Measurements from ENCODE around the gene EFS. TPM values are rescaled to one million over a fixed set of nuclear protein-coding genes. Genes with fewer than 3 reads are reported as not detected.
"Not testable (repeated sequence)": the region's sequence is repeated elsewhere in the genome, so short reads cannot be mapped to it uniquely, and the experiment has no call there.

Gene EFS
- polyA plus RNA-seq, 1 donor, result 19.0 TPM

DNA sequence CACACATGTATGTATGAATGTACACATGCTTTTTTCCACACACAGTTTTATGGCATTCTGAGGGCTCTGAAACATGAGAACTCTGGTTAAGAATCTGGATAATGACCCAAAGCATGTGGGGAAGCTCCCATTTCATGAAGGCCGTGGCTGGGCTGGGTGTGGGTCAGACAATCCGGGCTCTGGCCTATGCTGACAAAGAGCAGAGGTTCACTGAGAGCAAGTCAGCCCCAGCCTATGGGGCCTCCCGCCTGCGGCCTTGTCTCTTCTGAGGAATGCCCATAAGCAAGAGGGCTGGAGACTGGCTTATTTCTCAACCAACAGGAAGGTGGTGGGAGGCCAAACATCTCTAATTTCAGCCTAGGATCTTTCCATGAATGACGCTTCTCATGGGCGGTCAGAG, 34.6 kb upstream of the EFS start:
- Histone ChIP-seq H3K27ac (ENCODE audit: low read length) (no peak overlapping the region), H3K9me3 (ENCODE audit: control insufficient read depth, low read depth, low read length) (no peaks in the 10 kb centered on the region), H3K4me3 (ENCODE audit: low read length) (no peak overlapping the region), H3K27me3 (ENCODE audit: control insufficient read depth, insufficient read depth, low read length) (peaks cover 3% of the 10 kb centered on the region), H3K36me3 (ENCODE audit: control insufficient read depth, insufficient read depth, low read length) (no peaks in the 10 kb centered on the region), H3K4me1 (ENCODE audit: control insufficient read depth, insufficient read depth, low read length) (no peaks in the 10 kb centered on the region)
- no CpG with 5 or more reads among the region's 6 CpGs for WGBS (ENCODE audit: insufficient coverage, low lambda C conversion rate)
- no peak for DNase-seq

DNA sequence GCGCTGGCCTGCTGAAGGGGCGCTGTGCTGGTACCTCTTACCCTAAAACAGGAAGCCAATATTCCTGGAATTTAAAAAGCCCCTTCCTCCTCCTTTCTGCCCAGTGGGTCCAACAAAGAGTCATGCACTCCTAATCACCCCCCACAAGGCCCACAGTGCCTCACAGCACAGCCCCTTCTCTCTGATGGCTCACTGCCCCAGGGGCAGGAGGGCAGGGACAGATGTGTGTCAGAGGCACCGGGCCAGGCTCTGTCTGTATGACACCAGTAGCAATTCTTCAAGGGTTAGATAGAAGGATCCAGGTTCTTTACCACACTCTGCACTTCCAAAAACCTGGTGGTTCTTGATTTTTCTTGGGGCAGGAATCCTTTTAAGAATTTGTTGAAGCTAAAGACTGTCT, 34.2 kb upstream of the EFS start:
- Histone ChIP-seq H3K4me3 (ENCODE audit: low read length) (no peak overlapping the region), H3K27me3 (ENCODE audit: control insufficient read depth, insufficient read depth, low read length) (peaks cover 3% of the 10 kb centered on the region), H3K9me3 (ENCODE audit: control insufficient read depth, low read depth, low read length) (no peaks in the 10 kb centered on the region), H3K27ac (ENCODE audit: low read length) (no peak overlapping the region), H3K4me1 (ENCODE audit: control insufficient read depth, insufficient read depth, low read length) (no peaks in the 10 kb centered on the region), H3K36me3 (ENCODE audit: control insufficient read depth, insufficient read depth, low read length) (no peaks in the 10 kb centered on the region)
- WGBS (ENCODE audit: insufficient coverage, low lambda C conversion rate), result no CpG with 5 or more reads among the region's 3 CpGs
- DNase-seq, result no peak

DNA sequence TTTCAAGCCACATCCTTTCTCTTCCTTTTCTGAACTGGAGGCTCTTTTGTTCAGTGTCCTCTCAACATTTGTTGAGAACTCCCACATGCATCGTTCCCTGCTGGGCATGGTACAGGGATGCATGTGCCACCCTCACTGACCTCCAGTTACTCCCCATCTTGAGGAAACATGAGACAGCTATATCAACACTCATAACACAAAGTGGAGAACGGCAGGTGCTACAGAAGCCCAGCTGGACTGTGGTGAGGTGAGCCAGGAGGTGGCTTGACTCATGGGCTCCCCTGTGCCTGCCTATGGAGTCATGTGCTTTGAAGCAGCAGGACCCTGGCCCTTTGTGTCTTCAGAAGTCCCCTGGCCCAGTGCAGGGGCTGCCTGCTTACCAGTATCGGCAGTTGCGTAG, 33.4 kb upstream of the EFS start:
- Histone ChIP-seq H3K36me3 (ENCODE audit: control insufficient read depth, insufficient read depth, low read length) (no peaks in the 10 kb centered on the region), H3K4me1 (ENCODE audit: control insufficient read depth, insufficient read depth, low read length) (no peaks in the 10 kb centered on the region), H3K27ac (ENCODE audit: low read length) (no peak overlapping the region), H3K4me3 (ENCODE audit: low read length) (no peak overlapping the region), H3K9me3 (ENCODE audit: control insufficient read depth, low read depth, low read length) (no peaks in the 10 kb centered on the region), H3K27me3 (ENCODE audit: control insufficient read depth, insufficient read depth, low read length) (peaks cover 6% of the 10 kb centered on the region)
- DNase-seq, result no peak
- WGBS (ENCODE audit: insufficient coverage, low lambda C conversion rate), result no CpG with 5 or more reads among the region's 4 CpGs

DNA sequence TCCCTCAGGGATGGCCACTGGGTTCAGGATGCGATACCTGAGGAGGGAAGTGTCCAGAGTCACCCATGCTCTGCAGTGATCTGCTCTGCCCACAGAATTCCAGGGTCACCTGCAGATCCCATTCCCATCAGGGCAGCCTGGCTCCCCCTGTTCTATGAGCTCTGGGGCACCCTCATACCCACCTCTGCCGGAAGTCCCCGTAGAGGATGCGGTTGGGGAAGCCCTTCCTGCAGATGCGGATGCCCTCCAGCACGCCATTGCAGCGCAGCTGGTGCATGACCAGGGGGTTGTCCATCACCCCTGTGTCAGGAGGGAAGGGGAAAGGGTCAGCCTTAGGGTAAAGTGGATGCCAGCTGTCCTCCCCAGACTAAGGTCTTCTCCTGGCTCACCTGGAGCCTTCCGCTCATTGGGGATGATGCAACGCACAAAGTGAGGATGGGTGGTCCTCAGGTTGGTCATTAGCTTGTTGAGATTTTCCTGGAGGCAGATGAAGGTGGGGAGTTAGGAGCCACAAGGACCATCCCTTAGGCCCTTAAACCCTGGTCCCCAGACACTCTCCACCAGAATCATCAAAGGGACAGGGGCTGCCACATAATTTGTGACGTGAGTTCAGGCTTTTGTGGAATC, 31.9 kb upstream of the EFS start:
- no peaks in the 10 kb centered on the region for H3K36me3 ChIP-seq (ENCODE audit: control insufficient read depth, insufficient read depth, low read length)
- peaks cover 3% of the 10 kb centered on the region for H3K27me3 ChIP-seq (ENCODE audit: control insufficient read depth, insufficient read depth, low read length)
- H3K4me1 ChIP-seq (ENCODE audit: control insufficient read depth, insufficient read depth, low read length), result no peaks in the 10 kb centered on the region
- H3K9me3 ChIP-seq (ENCODE audit: control insufficient read depth, low read depth, low read length), result no peaks in the 10 kb centered on the region
- no peak for DNase-seq
- H3K27ac ChIP-seq (ENCODE audit: low read length), result no peak overlapping the region
- no peak overlapping the region for H3K4me3 ChIP-seq (ENCODE audit: low read length)
- no CpG with 5 or more reads among the region's 10 CpGs for WGBS (ENCODE audit: insufficient coverage, low lambda C conversion rate)

DNA sequence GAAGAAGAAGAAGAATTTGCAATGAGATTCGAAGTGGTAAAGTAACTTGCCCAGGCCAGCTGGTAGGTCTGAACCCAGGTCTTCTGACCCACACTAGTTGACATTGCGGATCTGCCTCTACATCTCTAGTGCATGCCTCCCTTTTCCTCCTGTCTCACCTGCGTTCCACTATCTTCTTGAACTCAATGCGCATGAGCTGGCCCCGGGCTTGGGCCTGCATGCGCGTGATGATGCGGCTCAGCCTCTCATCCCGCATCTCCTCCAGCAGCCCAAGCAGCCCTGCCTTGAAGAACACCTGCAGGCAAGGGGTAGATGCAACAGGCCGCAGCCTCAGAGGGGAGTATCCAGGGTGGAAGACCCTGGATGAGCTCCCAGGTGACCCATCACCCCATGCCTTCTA, 31.2 kb upstream of the EFS start:
- no peak for DNase-seq
- no peaks in the 10 kb centered on the region for H3K9me3 ChIP-seq (ENCODE audit: control insufficient read depth, low read depth, low read length)
- H3K36me3 ChIP-seq (ENCODE audit: control insufficient read depth, insufficient read depth, low read length), result no peaks in the 10 kb centered on the region
- H3K4me1 ChIP-seq (ENCODE audit: control insufficient read depth, insufficient read depth, low read length), result no peaks in the 10 kb centered on the region
- no peak overlapping the region for H3K4me3 ChIP-seq (ENCODE audit: low read length)
- peaks cover 3% of the 10 kb centered on the region for H3K27me3 ChIP-seq (ENCODE audit: control insufficient read depth, insufficient read depth, low read length)
- no peak overlapping the region for H3K27ac ChIP-seq (ENCODE audit: low read length)
- 100% methylated on average over 1 of the region's 10 CpGs for WGBS (ENCODE audit: insufficient coverage, low lambda C conversion rate)

DNA sequence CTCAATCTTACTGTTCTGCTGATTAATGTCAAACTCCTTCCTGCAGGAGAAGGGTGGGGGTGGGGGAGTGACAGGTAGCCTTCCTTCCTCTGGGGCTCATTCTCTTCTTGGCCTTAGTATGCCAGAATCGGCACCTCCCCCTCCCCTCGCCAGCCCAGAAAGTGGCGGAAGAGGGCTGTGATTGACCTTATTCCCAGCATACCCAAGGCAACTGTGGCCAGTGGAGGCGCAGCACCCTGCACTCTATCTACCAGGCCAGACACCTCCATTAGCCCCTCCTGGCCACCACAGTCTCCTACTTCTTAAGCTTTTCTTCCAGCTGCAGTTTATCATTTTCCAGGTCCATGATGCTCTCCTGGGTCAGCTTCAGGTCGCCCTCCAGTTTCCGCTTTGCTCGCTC, 27.6 kb upstream of the EFS start:
- Histone ChIP-seq H3K27me3 (ENCODE audit: control insufficient read depth, insufficient read depth, low read length) (peaks cover 3% of the 10 kb centered on the region), H3K27ac (ENCODE audit: low read length) (no peak overlapping the region), H3K4me1 (ENCODE audit: control insufficient read depth, insufficient read depth, low read length) (no peaks in the 10 kb centered on the region), H3K9me3 (ENCODE audit: control insufficient read depth, low read depth, low read length) (no peaks in the 10 kb centered on the region), H3K4me3 (ENCODE audit: low read length) (no peak overlapping the region), H3K36me3 (ENCODE audit: control insufficient read depth, insufficient read depth, low read length) (no peaks in the 10 kb centered on the region)
- DNase-seq, result no peak
- WGBS (ENCODE audit: insufficient coverage, low lambda C conversion rate), result 60% methylated on average over 1 of the region's 7 CpGs

DNA sequence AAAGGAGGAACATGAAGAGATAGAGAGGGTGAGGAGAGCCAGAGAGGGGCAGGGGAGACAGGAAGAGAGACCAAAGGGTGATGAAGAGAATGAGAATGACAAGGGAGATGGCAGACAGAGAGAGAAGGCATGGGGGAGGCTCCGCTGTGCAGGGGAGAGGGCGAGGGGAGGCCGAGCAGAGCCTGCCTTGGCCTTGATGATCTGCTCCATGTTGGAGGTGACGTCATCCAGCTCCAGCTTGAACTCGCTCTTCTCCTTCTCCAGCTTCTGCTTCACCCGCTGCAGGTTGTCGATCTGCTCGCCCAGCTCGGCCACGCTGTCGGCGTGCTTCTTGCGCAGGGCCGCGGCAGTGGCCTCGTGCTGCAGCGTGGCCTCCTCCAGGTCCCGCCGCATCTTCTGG, 24.9 kb upstream of the EFS start:
- H3K27me3 ChIP-seq (ENCODE audit: control insufficient read depth, insufficient read depth, low read length); H3K4me1 ChIP-seq (ENCODE audit: control insufficient read depth, insufficient read depth, low read length); H3K4me3 ChIP-seq (ENCODE audit: low read length); H3K36me3 ChIP-seq (ENCODE audit: control insufficient read depth, insufficient read depth, low read length); H3K27ac ChIP-seq (ENCODE audit: low read length); DNase-seq; H3K9me3 ChIP-seq (ENCODE audit: control insufficient read depth, low read depth, low read length): not testable (repeated sequence)
- no CpG with 5 or more reads among the region's 19 CpGs for WGBS (ENCODE audit: insufficient coverage, low lambda C conversion rate)

DNA sequence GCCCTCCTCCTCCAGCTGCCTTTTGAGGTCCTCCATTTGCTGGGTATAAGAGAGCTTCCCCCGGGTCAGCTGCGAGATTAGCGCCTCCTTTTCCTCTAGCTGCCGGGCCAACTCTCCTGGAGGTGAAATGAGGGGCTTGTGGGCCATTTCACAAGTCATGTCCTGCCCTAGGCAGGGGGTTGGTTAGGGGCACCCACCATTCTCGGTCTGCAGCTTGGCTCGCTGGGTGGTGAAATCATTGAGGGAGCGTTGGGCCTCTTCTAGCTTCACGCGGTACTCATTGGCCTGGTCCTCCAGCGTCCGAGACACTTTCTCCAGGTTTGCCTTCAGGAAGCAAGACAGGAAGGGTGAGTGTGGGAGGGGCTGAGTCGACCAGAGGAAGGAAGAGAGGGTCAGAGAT, 24.4 kb upstream of the EFS start:
- H3K27ac ChIP-seq (ENCODE audit: low read length), result no peak overlapping the region
- H3K4me1 ChIP-seq (ENCODE audit: control insufficient read depth, insufficient read depth, low read length), result no peaks in the 10 kb centered on the region
- H3K36me3 ChIP-seq (ENCODE audit: control insufficient read depth, insufficient read depth, low read length), result no peaks in the 10 kb centered on the region
- no peak overlapping the region for H3K4me3 ChIP-seq (ENCODE audit: low read length)
- 36% methylated on average over 1 of the region's 12 CpGs for WGBS (ENCODE audit: insufficient coverage, low lambda C conversion rate)
- H3K27me3 ChIP-seq (ENCODE audit: control insufficient read depth, insufficient read depth, low read length), result peaks cover 3% of the 10 kb centered on the region
- no peak for DNase-seq
- H3K9me3 ChIP-seq (ENCODE audit: control insufficient read depth, low read depth, low read length), result no peaks in the 10 kb centered on the region

DNA sequence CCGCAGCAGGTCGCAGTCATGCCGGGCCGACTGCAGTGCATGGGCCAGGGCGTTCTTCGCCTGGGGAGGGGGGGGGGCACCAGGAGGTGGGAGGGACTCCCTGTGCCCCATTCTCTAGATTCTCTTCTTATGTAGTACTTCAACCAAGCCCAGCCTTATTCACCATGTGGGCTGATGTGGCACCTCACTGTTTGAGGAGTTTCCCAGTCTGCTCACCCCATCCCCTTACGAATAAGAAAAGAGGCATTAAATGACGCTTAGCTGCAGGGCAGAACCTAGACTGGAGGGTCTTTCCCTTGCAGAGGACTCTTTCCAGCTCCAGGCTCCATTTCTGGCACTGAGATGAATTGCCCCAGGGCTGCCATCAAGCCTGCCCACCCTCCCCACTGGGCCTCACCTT, 24.0 kb upstream of the EFS start:
- H3K4me3 ChIP-seq (ENCODE audit: low read length), result no peak overlapping the region

DNA sequence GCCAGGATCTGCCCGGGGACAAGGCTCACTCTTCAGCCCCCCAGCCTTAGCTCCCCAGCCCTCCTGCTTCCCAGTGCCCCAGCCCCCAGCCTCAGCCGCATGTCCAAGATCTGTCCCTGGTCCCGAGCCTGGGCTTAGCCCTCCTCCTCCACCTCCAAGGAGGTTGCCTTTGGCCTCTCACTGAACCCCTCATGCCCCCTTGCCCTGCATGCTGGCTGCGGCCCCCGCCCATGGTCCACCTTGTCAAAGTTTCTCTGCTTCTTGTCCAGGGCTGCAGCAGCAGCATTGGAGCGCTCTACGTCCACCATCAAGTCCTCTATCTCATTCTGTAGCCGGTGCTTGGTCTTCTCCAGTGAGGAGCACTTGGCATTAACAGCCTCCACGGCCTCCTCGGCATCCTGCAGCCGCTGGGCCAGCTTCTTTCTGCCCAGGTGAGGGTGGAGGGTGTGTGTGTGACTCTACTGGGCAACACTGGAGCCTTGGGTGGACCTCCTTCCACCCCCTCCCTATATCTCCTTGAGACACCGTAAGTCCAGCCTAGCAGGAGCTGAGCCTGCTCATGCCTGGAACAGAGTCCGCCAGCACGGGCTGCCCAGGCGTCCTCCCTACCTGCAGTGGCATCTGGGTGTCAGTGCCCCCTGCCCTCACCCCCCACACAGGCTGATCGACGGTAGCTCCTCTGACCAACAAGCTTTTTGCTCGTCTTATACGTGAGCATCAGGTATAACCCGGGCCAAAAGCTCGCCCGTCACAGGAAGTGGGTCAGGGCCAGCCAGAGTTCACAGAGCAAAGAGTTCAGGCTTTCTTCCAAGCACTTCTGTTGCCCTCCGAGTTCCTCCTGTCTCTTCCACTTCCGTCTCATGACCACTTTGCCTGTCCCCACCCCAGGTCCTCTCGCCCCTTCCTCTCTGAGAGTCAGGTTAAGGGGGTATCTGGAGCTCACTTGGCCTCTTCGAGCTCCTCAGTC, 23.2 kb upstream of the EFS start:
- Histone ChIP-seq H3K4me1 (ENCODE audit: control insufficient read depth, insufficient read depth, low read length) (no peaks in the 10 kb centered on the region), H3K4me3 (ENCODE audit: low read length) (no peak overlapping the region), H3K36me3 (ENCODE audit: control insufficient read depth, insufficient read depth, low read length) (no peaks in the 10 kb centered on the region), H3K27ac (ENCODE audit: low read length) (no peak overlapping the region), H3K9me3 (ENCODE audit: control insufficient read depth, low read depth, low read length) (no peaks in the 10 kb centered on the region), H3K27me3 (ENCODE audit: control insufficient read depth, insufficient read depth, low read length) (no peaks in the 10 kb centered on the region)
- DNase-seq, result no peak
- no CpG with 5 or more reads among the region's 26 CpGs for WGBS (ENCODE audit: insufficient coverage, low lambda C conversion rate)

More for the DNA sequence above, 24.0 kb upstream of the EFS start:
- no peaks in the 10 kb centered on the region for H3K9me3 ChIP-seq (ENCODE audit: control insufficient read depth, low read depth, low read length)
- H3K27ac ChIP-seq (ENCODE audit: low read length), result no peak overlapping the region
- no CpG with 5 or more reads among the region's 8 CpGs for WGBS (ENCODE audit: insufficient coverage, low lambda C conversion rate)
- no peaks in the 10 kb centered on the region for H3K4me1 ChIP-seq (ENCODE audit: control insufficient read depth, insufficient read depth, low read length)
- peaks cover 3% of the 10 kb centered on the region for H3K27me3 ChIP-seq (ENCODE audit: control insufficient read depth, insufficient read depth, low read length)
- H3K36me3 ChIP-seq (ENCODE audit: control insufficient read depth, insufficient read depth, low read length), result no peaks in the 10 kb centered on the region
- no peak for DNase-seq

Data from large intestine (tissue), 3 donors.